HG02588 (cell line): ENCODE results near the gene ZFYVE19.

ENCODE experiments used
- ATAC-seq: cut with Tn5 transposase; IDR thresholded peaks from one replicate; pipeline ENCODE4 v1.9.1; 2021; ENCODE audit warnings: mild to moderate bottlenecking, moderate library complexity; ENCODE audit not compliant: unreplicated experiment

The ZFYVE19 gene

DNA sequence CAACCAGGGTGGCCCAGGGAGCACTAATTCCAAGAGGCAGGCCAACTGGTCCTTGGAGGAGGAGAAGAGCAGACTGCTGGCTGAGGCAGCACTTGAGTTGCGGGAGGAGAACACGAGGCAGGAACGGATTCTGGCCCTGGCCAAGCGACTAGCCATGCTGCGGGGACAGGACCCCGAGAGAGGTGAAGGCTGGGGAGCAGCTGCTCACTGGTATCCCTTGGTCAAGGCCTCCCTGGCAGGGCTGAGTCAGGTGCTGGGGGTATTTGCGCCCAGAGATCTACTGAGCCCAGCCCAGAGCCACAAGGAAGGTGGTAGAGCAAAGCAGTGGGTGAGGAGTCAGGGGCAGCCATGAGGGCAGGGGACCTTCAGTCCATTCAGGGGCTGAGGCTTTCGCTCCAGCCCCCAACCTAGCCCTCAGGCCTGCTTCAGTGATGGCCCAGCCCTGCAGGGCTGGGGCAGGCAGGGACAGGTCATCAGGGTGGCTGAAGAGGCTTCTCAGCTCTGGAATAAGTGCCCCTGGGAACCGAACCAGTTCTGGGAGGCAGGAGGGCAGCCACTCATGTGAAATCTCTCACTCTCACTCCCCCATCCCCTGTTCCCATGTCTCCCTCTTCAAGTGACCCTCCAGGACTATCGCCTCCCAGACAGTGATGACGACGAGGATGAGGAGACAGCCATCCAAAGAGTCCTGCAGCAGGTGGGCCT lies 6.0 kb downstream of the ZFYVE19 start:
- no peak for ATAC-seq

DNA sequence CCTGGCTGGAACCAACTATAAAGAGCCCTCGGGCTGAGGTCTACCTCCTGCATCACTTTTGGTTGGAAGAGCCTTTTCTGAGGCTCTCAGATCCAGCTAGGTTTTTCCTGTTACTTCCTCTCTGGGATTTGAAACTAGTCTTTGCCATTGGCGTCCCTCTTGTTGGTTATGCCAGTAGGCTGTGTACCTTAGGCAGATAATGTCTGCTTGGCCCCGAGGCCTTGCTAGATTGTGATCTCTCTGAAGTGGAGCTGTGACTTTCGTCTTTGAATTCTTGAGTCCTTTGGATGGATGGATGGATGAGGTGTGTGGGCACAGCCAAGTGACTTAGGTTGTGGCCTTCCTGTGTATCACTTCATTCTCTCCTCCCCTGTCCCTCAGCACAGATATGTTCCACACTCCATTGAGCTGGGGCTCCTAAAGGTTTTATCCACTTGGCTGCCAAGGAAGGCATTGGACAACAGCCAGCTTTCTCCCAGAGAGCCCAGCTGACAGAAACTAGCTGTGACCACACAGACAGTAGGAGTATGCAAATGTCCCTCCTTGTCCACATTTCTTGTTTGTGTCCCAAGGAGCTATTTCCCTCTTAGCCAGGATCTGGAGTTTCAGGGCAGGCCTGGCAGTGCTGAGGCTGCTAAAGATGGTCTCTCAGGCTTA lies 8.3 kb downstream of the ZFYVE19 start:
- no peak for ATAC-seq

DNA sequence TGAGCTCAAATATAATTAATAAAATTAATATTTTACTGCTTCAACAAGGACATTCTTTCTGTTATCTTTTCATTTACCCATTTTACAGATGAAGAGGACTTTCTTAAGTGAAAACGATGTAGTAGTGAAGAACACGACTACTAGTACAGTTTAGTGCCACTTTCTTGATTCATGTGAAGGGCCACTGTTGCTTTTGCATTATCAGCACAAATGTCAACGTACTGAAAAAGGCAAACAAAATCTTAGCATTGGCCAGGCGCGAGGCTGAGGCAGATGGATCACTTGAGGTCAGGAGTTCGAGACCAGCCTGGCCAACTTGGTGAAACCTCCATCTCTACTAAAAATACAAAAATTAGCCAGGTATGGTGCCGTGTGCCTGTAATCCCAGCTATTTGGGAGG lies 12.2 kb downstream of the ZFYVE19 start:
- no peak for ATAC-seq

DNA sequence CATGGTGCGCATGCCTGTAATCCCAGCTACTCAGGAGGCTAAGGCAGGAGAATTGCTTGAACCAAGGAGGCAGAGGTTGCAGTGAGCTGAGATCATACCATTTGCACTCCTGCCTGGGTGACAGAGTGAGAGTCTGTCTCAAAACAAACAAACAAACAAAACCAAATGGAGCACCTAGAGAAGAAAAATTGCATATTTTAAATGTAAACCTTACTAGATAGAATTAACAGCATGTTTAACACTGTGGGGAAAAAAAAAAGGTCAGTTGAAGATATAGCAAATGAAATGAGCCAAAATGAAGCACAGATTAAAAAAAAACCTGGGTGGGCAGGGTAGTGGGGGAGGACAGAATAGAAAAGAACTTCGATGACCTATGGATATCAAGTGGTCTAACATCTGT lies 14.3 kb downstream of the ZFYVE19 start:
- ATAC-seq = no peak

DNA sequence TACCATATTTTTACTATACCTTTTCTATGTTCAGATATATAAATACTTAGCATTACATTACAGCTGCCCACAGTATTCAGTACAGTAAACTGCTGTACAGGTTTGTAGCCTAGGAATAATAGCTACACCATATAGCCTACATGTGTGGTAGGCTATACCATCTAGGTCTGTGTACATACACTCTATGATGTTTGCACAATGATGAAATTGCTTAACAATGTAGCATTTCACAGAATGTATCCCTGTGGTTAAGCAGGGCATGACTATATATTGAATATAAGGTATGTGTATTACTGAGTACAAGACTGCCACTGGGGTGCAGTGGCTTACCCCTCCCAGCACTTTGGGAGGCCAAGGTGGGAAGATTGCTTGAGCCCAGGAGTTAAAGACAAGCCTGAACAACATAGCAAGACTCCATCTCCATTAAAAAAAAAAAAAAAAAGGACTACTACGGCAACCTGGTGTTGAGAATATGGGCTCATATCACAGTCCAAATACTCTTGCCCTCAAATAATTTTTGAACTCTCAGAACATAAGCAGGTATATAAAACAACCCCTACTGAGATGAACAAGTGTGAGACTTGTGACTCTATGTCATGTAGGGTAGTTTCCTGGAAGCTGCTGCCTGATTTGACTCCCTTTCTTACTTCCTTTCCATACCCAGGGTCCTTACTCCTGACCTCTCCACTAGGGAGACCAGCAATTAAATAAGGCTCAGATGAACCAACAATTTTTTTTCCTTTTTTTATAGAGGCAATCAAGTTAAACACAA lies 16.9 kb downstream of the ZFYVE19 start:
- no peak for ATAC-seq

DNA sequence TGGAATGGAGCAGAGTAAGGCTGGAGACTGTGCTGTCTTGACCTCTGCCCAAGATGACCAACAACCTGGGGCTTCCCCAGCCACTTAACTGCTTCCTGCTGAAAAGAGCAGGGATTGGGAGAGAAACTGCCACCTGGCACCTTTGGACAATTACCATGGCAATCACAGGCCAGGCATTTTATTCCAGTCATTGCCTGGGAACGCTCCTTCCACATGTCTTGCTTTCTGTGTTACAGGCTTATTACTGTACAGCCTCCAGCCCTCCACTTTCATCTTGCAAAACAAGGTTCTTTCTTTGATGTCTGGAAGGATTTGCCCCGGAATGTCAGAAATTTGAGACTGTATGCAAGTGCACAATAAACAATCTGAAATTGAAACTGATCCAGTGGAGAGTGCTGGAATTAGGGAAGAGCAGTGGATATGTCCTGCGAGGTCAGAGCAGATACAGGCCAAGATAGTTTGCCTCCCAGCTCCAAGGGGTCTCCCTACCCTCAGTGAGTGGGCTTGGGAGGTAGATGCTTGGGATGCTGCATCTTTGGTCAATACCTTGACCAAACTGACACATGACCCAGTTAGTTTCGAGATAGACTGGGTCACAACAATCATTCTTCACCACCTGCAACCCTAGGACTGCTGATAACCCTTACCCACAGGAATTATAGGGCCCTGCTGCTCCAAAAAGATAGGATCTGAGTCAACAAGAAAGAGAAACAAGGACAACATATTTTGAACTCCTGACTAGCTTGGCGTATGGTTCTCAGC lies 19.0 kb downstream of the ZFYVE19 start:
- no peak for ATAC-seq

DNA sequence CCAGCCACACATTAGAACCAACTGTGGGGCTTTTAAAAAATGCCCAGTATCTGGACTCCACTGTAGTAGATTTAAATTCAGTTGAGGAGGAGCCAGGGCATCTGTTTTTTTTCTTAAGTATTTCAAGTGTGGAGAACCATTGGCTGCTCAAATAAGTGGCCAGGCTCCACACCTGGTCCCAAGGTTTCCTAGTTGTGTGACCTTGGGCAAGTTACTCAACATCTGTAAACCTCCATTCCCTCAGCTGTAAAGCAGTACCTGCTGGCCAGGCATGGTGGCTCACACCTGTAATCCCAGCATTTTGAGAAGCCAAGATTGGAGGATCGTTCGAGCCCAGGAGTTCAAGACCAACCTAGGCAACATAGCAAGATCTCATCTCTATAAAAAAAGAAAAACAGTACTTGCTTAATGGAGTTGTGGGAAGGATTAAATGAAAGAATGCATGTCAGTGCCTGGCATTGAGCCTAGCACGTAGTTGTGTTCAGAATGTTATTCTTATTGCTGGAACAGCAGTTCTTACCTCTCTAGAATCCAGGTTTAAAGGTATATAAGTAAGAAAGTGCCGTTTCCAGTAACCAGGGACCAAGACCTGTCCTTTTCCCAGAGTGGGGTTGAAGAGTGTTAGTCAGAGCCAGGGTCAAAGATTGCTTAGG lies 19.7 kb downstream of the ZFYVE19 start:
- no peak for ATAC-seq

DNA sequence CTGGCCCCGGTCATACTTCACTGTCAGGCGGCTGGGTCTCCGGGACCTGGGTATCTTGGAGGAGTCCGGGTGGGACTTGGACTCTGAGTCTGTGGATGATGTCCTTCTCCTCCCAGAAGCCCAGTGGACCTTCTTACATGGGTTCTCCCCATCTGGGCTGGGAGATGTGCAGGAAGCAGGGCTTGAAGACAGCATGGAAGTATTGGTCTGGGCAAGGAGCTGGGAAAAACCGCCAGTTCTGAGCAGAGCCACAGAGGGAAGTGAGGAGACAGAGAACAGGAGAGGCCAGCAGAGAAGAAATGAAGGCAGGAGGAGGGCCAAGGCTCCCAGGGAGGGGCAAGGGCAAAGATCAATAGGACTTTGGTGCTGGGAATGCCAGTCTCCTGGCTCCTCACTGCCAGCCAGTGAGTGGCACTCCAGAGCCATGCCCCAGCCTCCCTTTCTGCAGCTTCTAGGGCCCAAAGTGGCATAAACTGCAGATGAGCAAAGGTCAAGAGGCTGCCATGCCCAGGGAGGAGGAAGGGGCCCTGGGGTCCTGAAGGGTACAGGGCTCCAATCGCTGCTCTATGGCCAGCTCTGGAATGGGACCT lies 21.7 kb downstream of the ZFYVE19 start, which contains the start of gene PPP1R14D:
TSS of gene PPP1R14D (minus strand) at position 262 of the 590 bp plus-strand sequence. CDS start at position 195, 67 bp downstream.
- ATAC-seq = no peak

DNA sequence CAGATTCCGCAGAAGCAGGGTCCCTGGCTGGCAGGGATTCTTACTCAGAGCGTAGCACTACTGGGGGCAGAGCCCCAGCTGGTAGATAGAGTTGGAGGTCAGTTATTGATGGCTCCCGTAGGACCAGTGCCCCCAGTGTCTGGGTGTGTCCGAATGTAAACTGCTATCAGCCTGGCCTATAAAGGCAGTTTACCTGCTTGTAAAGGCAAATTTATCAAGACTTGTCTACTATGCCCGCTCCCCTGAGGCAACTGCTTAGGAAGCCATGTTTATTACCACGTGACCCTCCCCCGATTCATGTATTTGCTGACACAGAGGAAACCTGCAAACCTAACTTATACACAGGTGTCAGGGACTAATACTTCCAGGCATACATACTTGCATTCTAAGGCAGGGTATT lies 22.2 kb downstream of the ZFYVE19 start:
- no peak for ATAC-seq

DNA sequence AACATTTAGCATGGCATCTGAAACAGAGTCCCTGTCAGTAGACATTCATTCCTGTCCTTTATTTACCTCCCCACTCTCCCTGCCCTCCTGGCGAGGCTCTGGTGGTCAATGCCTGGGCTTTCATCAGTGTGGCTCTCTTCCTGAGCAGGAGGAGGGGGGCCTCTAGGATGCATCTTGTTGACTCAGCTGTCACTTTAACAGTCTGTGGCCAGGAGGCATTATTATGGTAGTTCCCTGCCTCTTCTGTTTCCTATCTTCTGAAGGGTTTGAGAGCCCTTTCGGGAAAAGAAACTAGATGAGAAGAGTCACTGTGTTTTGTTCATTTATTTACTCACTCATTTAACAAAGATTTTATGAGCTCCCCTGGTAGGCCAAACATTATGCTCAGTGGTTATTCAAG lies 24.0 kb downstream of the ZFYVE19 start:
- no peak for ATAC-seq

DNA sequence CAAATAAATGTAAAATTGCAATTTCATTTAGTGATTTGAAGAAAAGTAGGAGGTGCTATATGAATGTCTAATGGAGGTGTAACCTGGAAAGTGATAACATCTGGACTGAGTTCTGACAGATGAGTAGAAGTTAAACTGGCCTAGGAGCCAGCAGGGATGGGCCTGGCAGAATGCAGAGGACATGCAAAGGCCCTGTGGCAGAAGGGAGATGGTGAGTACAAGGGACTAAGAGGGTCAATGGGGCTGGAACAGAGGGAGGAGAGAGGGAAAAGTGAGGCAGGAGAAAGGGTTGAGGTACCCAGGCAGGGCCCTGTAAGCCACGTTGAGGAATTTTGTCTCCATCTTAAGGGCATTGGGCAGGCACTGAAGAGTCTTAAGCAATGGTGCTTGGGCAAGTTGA lies 25.0 kb downstream of the ZFYVE19 start:
- ATAC-seq = no peak

DNA sequence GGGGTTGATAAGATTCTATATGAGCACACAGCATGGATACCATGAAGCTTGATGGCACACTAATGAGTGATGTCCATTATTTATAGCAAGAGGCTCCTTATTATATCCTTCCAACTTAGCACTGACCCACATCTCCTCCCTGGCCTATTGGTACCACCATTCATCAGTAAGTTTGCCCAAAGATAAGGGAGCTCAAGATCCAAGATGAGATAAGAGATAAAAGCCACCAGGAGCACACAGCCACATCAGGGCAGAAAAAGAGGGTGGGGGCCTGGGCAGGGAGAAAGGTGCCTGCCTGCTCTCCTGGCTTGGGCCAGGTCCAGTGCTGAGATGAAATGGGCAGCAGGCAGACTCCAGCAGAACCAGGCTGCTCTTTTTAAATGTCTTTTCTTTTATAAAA lies 26.0 kb downstream of the ZFYVE19 start:
- no peak for ATAC-seq

DNA sequence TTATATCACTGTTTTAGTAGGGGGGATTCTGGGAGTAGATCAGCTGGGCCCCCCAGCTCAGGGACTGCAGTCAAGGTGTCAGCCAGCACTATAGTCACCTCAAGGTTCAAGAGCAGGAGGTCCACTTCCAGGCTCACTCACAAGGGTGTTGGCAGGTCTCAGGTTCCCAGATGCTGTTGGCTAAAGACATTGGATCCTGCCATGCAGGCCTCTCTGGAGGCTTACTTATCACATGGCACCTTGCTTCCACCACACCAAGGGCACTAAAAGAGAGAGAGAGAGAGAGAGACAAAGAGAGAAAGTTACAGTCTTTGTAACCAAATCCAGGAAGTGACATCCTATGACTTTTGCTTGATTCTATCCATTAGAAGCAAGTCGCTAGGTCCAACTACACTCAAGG lies 29.1 kb downstream of the ZFYVE19 start:
- no peak for ATAC-seq

DNA sequence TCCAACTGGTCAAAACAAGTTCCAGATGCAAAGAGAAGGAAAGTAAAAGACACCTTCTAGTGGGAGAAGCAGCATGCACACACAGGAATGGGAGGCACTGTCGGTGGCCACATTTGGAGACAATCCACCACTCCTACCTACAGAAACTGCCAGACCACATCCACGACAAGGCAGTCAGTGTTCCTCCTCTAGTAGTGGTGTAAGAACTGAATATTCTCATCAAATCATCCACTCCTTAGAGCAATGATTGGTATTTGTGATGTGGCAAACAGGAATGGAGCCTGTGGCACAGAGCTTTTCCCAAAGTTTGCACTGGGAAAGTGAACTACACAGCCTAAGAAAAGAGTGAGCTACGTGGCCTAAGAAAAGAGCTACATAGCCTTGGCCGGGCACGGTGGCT lies 31.9 kb downstream of the ZFYVE19 start:
- no peak for ATAC-seq

DNA sequence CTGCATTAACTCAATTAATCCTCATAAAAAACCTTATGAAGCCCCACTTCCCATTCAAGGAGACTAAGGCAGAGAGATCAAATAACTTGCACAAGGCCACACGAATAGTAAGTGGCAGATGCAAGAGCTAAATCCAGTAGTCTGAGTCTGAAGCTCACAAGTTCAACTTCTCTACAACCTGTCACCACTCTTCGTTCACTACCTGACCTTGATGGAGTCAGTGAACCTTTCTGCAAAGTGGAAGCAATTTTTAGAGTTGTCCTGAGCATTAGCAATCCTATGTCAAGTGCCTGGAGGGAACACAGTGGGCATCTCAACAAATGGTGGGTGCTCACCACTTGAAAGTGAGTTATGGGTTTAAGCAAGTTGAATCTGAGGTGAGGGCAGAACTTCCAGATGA lies 34.9 kb downstream of the ZFYVE19 start:
- no peak for ATAC-seq

DNA sequence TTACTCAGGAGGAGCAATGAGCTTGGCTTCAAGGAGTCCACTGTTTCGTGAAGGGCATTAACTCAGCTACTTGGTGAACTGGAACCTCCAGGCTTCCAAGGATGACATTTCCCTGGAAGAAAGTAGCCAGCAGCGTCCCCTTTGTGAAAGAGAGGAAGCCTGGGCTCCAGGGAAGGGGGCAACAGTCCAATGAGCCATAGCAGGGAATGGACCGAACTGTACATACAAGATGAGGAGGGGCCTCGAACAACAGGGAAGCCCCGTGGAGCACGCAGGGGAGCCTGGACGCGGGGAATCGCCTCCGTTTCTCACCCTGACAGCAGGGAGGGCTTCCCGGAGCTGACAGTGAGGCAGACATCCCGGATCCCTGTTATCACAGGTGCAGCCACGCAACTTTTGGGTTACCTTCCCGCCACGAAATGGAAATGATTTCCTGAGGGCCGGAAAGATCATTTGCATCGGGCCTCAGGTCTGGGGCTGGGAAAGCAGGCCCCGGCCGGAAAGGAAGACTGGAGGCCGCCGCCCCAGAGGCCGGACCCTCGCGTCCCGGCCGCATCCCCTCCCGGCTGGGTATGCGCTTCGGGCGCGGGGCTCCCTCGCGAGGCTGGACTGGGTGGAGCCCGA lies 36.5 kb downstream of the ZFYVE19 start:
- ATAC-seq = no peak

DNA sequence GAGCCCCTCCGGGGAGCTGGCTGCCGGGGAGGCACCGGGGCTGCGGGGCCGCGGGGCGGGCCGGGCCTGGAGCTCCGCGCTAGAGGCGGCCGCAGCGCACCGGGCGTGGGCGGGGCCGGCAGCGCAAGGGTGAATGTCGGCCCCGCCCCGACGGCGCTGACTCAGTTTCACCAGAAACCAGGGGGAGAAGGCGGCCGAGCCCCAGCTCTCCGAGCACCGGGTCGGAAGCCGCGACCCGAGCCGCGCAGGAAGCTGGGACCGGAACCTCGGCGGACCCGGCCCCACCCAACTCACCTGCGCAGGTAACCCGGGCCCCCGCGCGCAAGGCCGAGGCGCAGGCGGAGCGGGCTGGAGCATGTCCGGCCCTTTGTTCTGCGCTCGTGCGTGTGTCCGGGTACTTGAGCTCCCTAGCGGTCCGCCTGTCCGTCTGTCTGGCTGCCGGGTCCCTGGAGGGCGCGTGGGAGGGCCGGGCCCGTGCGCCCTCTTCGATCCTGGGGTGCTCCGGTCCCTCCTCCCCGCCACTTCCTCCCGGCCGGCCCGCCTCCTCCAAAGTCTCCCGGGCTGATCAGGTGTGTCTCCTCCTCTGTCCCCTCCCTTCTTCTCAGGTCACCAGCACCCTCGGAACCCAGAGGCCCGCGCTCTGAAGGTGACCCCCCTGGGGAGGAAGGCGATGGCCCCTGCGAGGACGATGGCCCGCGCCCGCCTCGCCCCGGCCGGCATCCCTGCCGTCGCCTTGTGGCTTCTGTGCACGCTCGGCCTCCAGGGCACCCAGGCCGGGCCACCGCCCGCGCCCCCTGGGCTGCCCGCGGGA lies 37.2 kb downstream of the ZFYVE19 start, which contains the start of gene SPINT1:
TSS of gene SPINT1 (plus strand) at position 164 of the 811 bp plus-strand sequence. CDS start at position 671, 507 bp downstream.
- no peak for ATAC-seq

DNA sequence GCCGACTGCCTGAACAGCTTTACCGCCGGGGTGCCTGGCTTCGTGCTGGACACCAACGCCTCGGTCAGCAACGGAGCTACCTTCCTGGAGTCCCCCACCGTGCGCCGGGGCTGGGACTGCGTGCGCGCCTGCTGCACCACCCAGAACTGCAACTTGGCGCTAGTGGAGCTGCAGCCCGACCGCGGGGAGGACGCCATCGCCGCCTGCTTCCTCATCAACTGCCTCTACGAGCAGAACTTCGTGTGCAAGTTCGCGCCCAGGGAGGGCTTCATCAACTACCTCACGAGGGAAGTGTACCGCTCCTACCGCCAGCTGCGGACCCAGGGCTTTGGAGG lies 37.8 kb downstream of the ZFYVE19 start:
- no peak for ATAC-seq

DNA sequence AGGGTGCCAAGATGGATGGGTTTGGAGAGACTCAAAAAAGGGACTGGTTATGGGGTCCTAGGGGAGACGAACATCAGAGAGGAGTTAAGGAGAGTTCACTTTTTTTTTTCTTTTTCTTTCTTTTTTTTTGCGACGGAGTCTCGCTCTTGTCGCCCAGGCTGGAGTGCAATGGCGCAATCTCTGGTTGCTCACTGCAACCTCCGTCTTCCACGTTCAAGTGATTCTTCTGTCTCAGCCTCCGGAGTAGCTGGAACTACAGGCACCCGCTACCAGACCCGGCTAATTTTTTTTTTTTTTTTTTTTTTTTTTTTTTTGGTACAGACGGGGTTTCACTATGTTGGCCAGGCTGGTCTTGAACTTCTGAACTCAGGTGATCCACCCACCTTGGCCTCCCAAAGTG lies 38.1 kb downstream of the ZFYVE19 start:
- ATAC-seq = no peak
